Measurements from ENCODE around the gene PDCD6IP. TPM values are rescaled to one million over a fixed set of nuclear protein-coding genes. Genes with fewer than 3 reads are reported as not detected.

Gene PDCD6IP
- total and polyA plus RNA-seq, 2 donors from 2014 or later = 47.2 to 240 TPM

- DNase-seq = no peak
- Histone ChIP-seq H3K9ac (ENCODE audit: low read length in 3 of 3) (no peak overlapping the region), H3K4me1 (ENCODE audit: control insufficient read depth in 2 of 3, insufficient read depth in 2 of 3, low read depth in 1 of 3, low read length in 3 of 3) (no peaks in the 10 kb centered on the region), H3K27me3 (ENCODE audit: control insufficient read depth, insufficient read depth, low read length) (no peaks in the 10 kb centered on the region), H3K4me3 (ENCODE audit: low read length in 3 of 3) (no peak overlapping the region), H3K27ac (ENCODE audit: low read depth in 2 of 2, low read length in 2 of 2) (no peak overlapping the region), H3K36me3 (ENCODE audit: control insufficient read depth in 2 of 3, insufficient read depth in 3 of 3, low read length in 3 of 3) (peaks cover 0 to 11% (median 10%) of the 10 kb centered on the region in 3 donors), H3K9me3 (ENCODE audit: control insufficient read depth in 2 of 3, insufficient read depth in 1 of 3, low read length in 3 of 3) (no peaks in the 10 kb centered on the region)
- FAIRE-seq = no peak
- no peak for TF ChIP-seq CTCF (IDR thresholded peaks at IDR 0.05; ENCODE audit: borderline replicate concordance, extremely low read depth, insufficient read depth)
- intact Hi-C loops (cut with DNase I) = no loop called here
These were observed 26.7 kb downstream of the PDCD6IP start for GRCh38 chr3:33825111-33825510.

- FAIRE-seq (no peak), DNase-seq (no peak)
- H3K4me3 ChIP-seq (ENCODE audit: low read length in 3 of 3) = no peak overlapping the region
- no peak for TF ChIP-seq CTCF (IDR thresholded peaks at IDR 0.05; ENCODE audit: borderline replicate concordance, extremely low read depth, insufficient read depth)
- intact Hi-C loops (cut with DNase I) = no loop called here
- no peak overlapping the region for H3K27ac ChIP-seq (ENCODE audit: low read depth in 2 of 2, low read length in 2 of 2)
- H3K27me3 ChIP-seq (ENCODE audit: control insufficient read depth, insufficient read depth, low read length) = no peaks in the 10 kb centered on the region
- H3K9ac ChIP-seq (ENCODE audit: low read length in 3 of 3) = no peak overlapping the region
- H3K4me1 ChIP-seq (ENCODE audit: control insufficient read depth in 2 of 3, insufficient read depth in 2 of 3, low read depth in 1 of 3, low read length in 3 of 3) = no peaks in the 10 kb centered on the region
- H3K36me3 ChIP-seq (ENCODE audit: control insufficient read depth in 2 of 3, insufficient read depth in 3 of 3, low read length in 3 of 3) = peaks cover 0 to 11% (median 10%) of the 10 kb centered on the region in 3 donors
- H3K9me3 ChIP-seq (ENCODE audit: control insufficient read depth in 2 of 3, insufficient read depth in 1 of 3, low read length in 3 of 3) = no peaks in the 10 kb centered on the region
These were observed 27.8 kb downstream of the PDCD6IP start for GRCh38 chr3:33826206-33826605.

GRCh38 chr3:33826688-33827087 is 28.3 kb downstream of the PDCD6IP start:
- DNase-seq (no peak), FAIRE-seq (no peak)
- peaks cover 0 to 13% (median 10%) of the 10 kb centered on the region in 3 donors for H3K36me3 ChIP-seq (ENCODE audit: control insufficient read depth in 2 of 3, insufficient read depth in 3 of 3, low read length in 3 of 3)
- no peak overlapping the region for H3K27ac ChIP-seq (ENCODE audit: low read depth in 2 of 2, low read length in 2 of 2)
- intact Hi-C loops (cut with DNase I) = no loop called here
- no peaks in the 10 kb centered on the region for H3K27me3 ChIP-seq (ENCODE audit: control insufficient read depth, insufficient read depth, low read length)
- H3K9ac ChIP-seq (ENCODE audit: low read length in 3 of 3) = no peak overlapping the region
- H3K4me1 ChIP-seq (ENCODE audit: control insufficient read depth in 2 of 3, insufficient read depth in 2 of 3, low read depth in 1 of 3, low read length in 3 of 3) = no peaks in the 10 kb centered on the region
- H3K9me3 ChIP-seq (ENCODE audit: control insufficient read depth in 2 of 3, insufficient read depth in 1 of 3, low read length in 3 of 3) = no peaks in the 10 kb centered on the region
- no peak for TF ChIP-seq CTCF (IDR thresholded peaks at IDR 0.05; ENCODE audit: borderline replicate concordance, extremely low read depth, insufficient read depth)
- no peak overlapping the region for H3K4me3 ChIP-seq (ENCODE audit: low read length in 3 of 3)

- intact Hi-C loops (cut with DNase I) = no loop called here
- no peak for TF ChIP-seq CTCF (IDR thresholded peaks at IDR 0.05; ENCODE audit: borderline replicate concordance, extremely low read depth, insufficient read depth)
- no peak for FAIRE-seq
- Histone ChIP-seq H3K36me3 (ENCODE audit: control insufficient read depth in 2 of 3, insufficient read depth in 3 of 3, low read length in 3 of 3) (peaks cover 0 to 15% (median 7%) of the 10 kb centered on the region in 3 donors), H3K27ac (ENCODE audit: low read depth in 2 of 2, low read length in 2 of 2) (no peak overlapping the region), H3K9me3 (ENCODE audit: control insufficient read depth in 2 of 3, insufficient read depth in 1 of 3, low read length in 3 of 3) (no peaks in the 10 kb centered on the region), H3K9ac (ENCODE audit: low read length in 3 of 3) (no peak overlapping the region), H3K27me3 (ENCODE audit: control insufficient read depth, insufficient read depth, low read length) (no peaks in the 10 kb centered on the region), H3K4me3 (ENCODE audit: low read length in 3 of 3) (no peak overlapping the region), H3K4me1 (ENCODE audit: control insufficient read depth in 2 of 3, insufficient read depth in 2 of 3, low read depth in 1 of 3, low read length in 3 of 3) (no peaks in the 10 kb centered on the region)
- DNase-seq = no peak
These were observed 31.3 kb downstream of the PDCD6IP start for GRCh38 chr3:33829720-33830119.
